ENCODE data around the gene SIAH1.

GRCh38 chr16:48317614-48318315 lies 67.4 kb downstream of the SIAH1 start:
- TF ChIP-seq, protein P1, sequence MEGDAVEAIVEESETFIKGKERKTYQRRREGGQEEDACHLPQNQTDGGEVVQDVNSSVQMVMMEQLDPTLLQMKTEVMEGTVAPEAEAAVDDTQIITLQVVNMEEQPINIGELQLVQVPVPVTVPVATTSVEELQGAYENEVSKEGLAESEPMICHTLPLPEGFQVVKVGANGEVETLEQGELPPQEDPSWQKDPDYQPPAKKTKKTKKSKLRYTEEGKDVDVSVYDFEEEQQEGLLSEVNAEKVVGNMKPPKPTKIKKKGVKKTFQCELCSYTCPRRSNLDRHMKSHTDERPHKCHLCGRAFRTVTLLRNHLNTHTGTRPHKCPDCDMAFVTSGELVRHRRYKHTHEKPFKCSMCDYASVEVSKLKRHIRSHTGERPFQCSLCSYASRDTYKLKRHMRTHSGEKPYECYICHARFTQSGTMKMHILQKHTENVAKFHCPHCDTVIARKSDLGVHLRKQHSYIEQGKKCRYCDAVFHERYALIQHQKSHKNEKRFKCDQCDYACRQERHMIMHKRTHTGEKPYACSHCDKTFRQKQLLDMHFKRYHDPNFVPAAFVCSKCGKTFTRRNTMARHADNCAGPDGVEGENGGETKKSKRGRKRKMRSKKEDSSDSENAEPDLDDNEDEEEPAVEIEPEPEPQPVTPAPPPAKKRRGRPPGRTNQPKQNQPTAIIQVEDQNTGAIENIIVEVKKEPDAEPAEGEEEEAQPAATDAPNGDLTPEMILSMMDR (IDR thresholded peaks at IDR 0.05): no peak
- TF ChIP-seq EZH2 (IDR thresholded peaks at IDR 0.05; ENCODE audit: borderline replicate concordance, insufficient read depth, low read depth, low read length, poor library complexity, severe bottlenecking): no peak

Measured in B cell (primary cell).